Measurements from ENCODE around the gene CORO2B. TPM values are rescaled to one million over a fixed set of nuclear protein-coding genes. Genes with fewer than 3 reads are reported as not detected.

Gene CORO2B
- polyA plus RNA-seq, 2 donors, result 0.24 to 0.35 TPM

DNA sequence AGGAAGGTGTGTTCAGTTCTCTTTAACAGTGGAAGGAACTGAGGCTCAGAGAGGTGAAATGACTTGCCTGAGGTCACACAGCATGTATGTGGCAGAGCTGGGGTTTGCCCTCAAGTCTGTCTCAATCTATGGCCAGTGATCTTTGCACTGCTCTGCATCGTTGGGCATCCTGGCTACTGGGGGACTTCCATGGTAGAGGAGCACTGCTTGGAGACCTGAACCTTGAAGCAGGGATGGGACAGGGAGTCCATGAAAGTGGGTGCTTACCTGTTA, 2.0 kb downstream of the CORO2B start:
- Histone ChIP-seq H3K4me1 (ENCODE audit: control insufficient read depth in 2 of 2, insufficient read depth in 2 of 2, low read length in 1 of 2) (peaks cover 2 to 9% of the 10 kb centered on the region in 2 donors), H3K27ac (ENCODE audit: low read depth in 2 of 2, low read length in 1 of 2) (no peak overlapping the region), H3K9me3 (ENCODE audit: control insufficient read depth in 2 of 2, insufficient read depth in 1 of 2, low read depth in 1 of 2, low read length in 1 of 2) (peaks cover 0 to 3% of the 10 kb centered on the region in 2 donors), H3K27me3 (ENCODE audit: control insufficient read depth in 1 of 2, insufficient read depth in 2 of 2, low read length in 2 of 2) (peaks cover 0 to 9% of the 10 kb centered on the region in 2 donors), H3K4me3 (ENCODE audit: low read depth in 1 of 2, low read length in 2 of 2) (no peak overlapping the region), H3K36me3 (ENCODE audit: control insufficient read depth in 2 of 2, insufficient read depth in 2 of 2, low read length in 1 of 2) (no peaks in the 10 kb centered on the region)
- 82 to 89% methylated on average over 1 of the region's 1 CpG for WGBS, 2 donors

DNA sequence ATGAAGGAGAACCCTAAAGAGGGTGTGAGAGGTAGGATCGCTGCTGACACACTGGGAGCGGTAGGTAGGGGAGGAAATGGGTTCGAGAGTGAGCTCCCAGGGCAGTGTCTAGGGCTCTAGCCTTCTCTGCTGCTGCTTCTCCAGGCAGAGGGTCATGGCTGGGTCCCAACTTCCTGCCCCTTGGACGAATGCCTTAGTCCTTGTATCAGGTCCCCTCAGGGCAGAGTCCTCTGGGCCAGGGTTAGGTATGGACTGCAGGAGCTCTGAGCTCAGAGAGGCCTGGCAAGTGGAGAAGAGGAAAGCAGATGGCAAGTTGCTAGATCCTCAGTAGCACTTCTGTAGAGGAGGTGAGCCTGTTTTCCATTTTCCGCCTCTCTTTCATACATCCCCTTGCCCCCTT, 2.9 kb downstream of the CORO2B start:
- H3K4me3 ChIP-seq (ENCODE audit: low read depth in 1 of 2, low read length in 2 of 2), result no peak overlapping the region
- H3K36me3 ChIP-seq (ENCODE audit: control insufficient read depth in 2 of 2, insufficient read depth in 2 of 2, low read length in 1 of 2), result no peaks in the 10 kb centered on the region
- peaks cover 0 to 9% of the 10 kb centered on the region in 2 donors for H3K27me3 ChIP-seq (ENCODE audit: control insufficient read depth in 1 of 2, insufficient read depth in 2 of 2, low read length in 2 of 2)
- H3K9me3 ChIP-seq (ENCODE audit: control insufficient read depth in 2 of 2, insufficient read depth in 1 of 2, low read depth in 1 of 2, low read length in 1 of 2), result peaks cover 0 to 3% of the 10 kb centered on the region in 2 donors
- 77 to 88% methylated on average over 5 of the region's 5 CpGs for WGBS, 2 donors
- peaks cover 2 to 9% of the 10 kb centered on the region in 2 donors for H3K4me1 ChIP-seq (ENCODE audit: control insufficient read depth in 2 of 2, insufficient read depth in 2 of 2, low read length in 1 of 2)
- no peak overlapping the region for H3K27ac ChIP-seq (ENCODE audit: low read depth in 2 of 2, low read length in 1 of 2)

DNA sequence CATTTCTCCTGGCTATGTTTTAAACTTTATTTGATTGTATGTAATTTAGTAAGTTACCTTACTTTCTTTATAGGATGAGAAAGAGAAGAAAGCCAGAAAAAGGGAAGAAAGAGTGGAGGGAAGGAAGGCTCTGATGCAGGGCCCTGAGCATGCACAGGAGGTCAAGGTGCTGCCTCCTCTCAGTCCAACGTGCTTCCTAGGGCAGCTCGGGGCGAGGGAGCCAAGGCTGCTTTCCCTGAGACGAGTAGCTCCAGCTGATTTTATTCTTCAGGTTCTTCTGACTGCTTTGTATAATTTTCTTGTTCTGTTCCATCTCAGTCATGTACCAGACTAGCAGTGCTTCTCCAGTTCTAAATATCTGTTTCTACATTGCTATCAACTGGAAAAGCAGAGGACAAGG, 3.4 kb downstream of the CORO2B start:
- Histone ChIP-seq H3K9me3 (ENCODE audit: control insufficient read depth in 2 of 2, insufficient read depth in 1 of 2, low read depth in 1 of 2, low read length in 1 of 2) (peaks cover 0 to 3% of the 10 kb centered on the region in 2 donors), H3K27me3 (ENCODE audit: control insufficient read depth in 1 of 2, insufficient read depth in 2 of 2, low read length in 2 of 2) (peaks cover 0 to 9% of the 10 kb centered on the region in 2 donors), H3K27ac (ENCODE audit: low read depth in 2 of 2, low read length in 1 of 2) (no peak overlapping the region), H3K36me3 (ENCODE audit: control insufficient read depth in 2 of 2, insufficient read depth in 2 of 2, low read length in 1 of 2) (no peaks in the 10 kb centered on the region), H3K4me3 (ENCODE audit: low read depth in 1 of 2, low read length in 2 of 2) (no peak overlapping the region), H3K4me1 (ENCODE audit: control insufficient read depth in 2 of 2, insufficient read depth in 2 of 2, low read length in 1 of 2) (peaks cover 2 to 9% of the 10 kb centered on the region in 2 donors)
- WGBS, 2 donors, result 71 to 75% methylated on average over 4 of the region's 4 CpGs

DNA sequence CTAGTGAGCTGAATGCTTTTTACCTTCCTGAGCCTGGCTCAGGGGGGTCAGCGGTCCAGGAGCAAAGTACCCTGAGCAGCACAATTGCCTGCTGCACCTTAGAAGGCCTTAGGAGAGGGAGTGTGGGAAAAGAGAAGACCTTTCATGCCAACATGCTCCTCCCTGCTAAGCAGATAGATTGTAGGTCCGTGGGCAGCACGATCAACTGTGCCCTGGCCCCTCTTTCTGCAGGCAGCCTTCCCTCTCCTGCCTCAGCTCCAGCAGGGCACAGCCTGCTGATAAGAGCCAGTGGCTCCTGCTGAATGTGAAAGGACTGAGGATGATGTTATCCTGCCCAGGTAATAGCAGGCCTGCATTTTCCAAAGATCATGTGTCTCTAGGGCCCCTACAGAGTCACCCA, 4.1 kb downstream of the CORO2B start:
- Histone ChIP-seq H3K27ac (ENCODE audit: low read depth in 2 of 2, low read length in 1 of 2) (no peak overlapping the region), H3K9me3 (ENCODE audit: control insufficient read depth in 2 of 2, insufficient read depth in 1 of 2, low read depth in 1 of 2, low read length in 1 of 2) (peaks cover 0 to 3% of the 10 kb centered on the region in 2 donors), H3K4me1 (ENCODE audit: control insufficient read depth in 2 of 2, insufficient read depth in 2 of 2, low read length in 1 of 2) (peaks cover 0 to 6% of the 10 kb centered on the region in 2 donors), H3K36me3 (ENCODE audit: control insufficient read depth in 2 of 2, insufficient read depth in 2 of 2, low read length in 1 of 2) (no peaks in the 10 kb centered on the region), H3K27me3 (ENCODE audit: control insufficient read depth in 1 of 2, insufficient read depth in 2 of 2, low read length in 2 of 2) (peaks cover 0 to 9% of the 10 kb centered on the region in 2 donors), H3K4me3 (ENCODE audit: low read depth in 1 of 2, low read length in 2 of 2) (no peak overlapping the region)
- WGBS, 2 donors, result 86 to 89% methylated on average over 3 of the region's 3 CpGs

DNA sequence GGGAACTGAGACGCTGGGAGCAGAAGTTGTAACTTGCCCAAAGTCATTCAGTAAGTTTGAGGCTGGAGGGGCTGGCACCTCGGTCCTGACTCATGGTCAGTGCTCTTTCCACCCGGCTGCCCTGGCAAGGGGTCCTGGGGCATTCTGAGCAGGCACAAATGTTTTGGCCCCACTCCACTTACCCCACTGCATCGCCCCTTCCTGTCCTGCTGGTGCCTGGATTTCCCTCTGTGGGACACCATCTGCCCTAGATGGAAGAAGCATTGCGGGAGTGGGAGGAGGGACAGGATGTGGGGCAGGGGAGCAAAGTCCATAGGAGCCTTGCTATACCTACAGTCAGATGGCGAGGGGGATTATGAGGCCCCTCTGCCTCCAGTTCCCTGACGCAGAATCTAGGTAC, 4.5 kb downstream of the CORO2B start:
- no peak overlapping the region for H3K27ac ChIP-seq (ENCODE audit: low read depth in 2 of 2, low read length in 1 of 2)
- H3K36me3 ChIP-seq (ENCODE audit: control insufficient read depth in 2 of 2, insufficient read depth in 2 of 2, low read length in 1 of 2), result no peaks in the 10 kb centered on the region
- 75 to 81% methylated on average over 7 of the region's 7 CpGs for WGBS, 2 donors
- H3K27me3 ChIP-seq (ENCODE audit: control insufficient read depth in 1 of 2, insufficient read depth in 2 of 2, low read length in 2 of 2), result peaks cover 0 to 7% of the 10 kb centered on the region in 2 donors
- peaks cover 0 to 2% of the 10 kb centered on the region in 2 donors for H3K4me1 ChIP-seq (ENCODE audit: control insufficient read depth in 2 of 2, insufficient read depth in 2 of 2, low read length in 1 of 2)
- no peaks in the 10 kb centered on the region for H3K9me3 ChIP-seq (ENCODE audit: control insufficient read depth in 2 of 2, insufficient read depth in 1 of 2, low read depth in 1 of 2, low read length in 1 of 2)
- H3K4me3 ChIP-seq (ENCODE audit: low read depth in 1 of 2, low read length in 2 of 2), result no peak overlapping the region

DNA sequence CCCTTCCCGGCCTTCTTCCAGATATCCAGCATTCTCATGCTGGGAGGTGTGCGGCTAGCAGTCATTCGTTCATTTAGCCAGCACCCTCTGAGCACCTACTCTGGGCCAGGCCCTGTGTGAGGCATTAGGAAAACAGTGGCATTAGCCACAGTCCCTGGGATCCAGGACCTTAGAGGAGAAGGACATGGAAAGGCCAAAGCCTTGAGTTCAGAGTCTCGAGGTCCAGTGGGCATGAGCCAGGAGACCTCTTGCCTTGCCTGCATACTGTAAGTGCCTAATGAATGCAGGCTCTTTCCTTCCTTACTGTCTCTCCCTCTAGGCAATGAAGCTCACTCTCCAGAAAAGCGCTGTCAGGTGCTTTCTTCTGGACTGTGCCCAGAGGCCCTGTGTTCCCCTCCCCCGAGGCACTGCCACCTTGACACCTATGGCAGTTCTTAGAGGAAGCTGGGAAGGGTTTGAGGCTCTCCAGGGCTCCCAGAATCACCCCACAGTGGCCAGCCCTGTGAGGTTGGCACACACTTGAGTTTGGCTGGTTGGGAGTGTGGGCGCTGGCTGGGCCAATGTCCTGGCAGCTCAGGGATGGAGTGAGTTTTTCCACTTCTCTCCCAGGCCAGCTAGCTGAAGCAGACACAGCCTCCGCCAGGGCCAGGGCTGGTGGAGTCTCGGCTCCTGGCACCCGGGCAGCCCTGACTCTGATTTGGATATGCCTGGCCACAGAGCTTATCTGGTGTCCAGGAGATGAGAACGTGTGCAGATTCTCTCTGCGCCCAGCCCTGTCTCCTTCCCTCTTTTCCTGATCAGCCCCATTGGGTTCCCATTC, 5.4 kb downstream of the CORO2B start:
- Histone ChIP-seq H3K4me1 (ENCODE audit: control insufficient read depth in 2 of 2, insufficient read depth in 2 of 2, low read length in 1 of 2) (no peaks in the 10 kb centered on the region), H3K4me3 (ENCODE audit: low read depth in 1 of 2, low read length in 2 of 2) (no peak overlapping the region), H3K9me3 (ENCODE audit: control insufficient read depth in 2 of 2, insufficient read depth in 1 of 2, low read depth in 1 of 2, low read length in 1 of 2) (no peaks in the 10 kb centered on the region), H3K27ac (ENCODE audit: low read depth in 2 of 2, low read length in 1 of 2) (no peak overlapping the region), H3K36me3 (ENCODE audit: control insufficient read depth in 2 of 2, insufficient read depth in 2 of 2, low read length in 1 of 2) (no peaks in the 10 kb centered on the region), H3K27me3 (ENCODE audit: control insufficient read depth in 1 of 2, insufficient read depth in 2 of 2, low read length in 2 of 2) (peaks cover 0 to 4% of the 10 kb centered on the region in 2 donors)
- WGBS, 2 donors, result 88 to 89% methylated on average over 12 of the region's 12 CpGs

DNA sequence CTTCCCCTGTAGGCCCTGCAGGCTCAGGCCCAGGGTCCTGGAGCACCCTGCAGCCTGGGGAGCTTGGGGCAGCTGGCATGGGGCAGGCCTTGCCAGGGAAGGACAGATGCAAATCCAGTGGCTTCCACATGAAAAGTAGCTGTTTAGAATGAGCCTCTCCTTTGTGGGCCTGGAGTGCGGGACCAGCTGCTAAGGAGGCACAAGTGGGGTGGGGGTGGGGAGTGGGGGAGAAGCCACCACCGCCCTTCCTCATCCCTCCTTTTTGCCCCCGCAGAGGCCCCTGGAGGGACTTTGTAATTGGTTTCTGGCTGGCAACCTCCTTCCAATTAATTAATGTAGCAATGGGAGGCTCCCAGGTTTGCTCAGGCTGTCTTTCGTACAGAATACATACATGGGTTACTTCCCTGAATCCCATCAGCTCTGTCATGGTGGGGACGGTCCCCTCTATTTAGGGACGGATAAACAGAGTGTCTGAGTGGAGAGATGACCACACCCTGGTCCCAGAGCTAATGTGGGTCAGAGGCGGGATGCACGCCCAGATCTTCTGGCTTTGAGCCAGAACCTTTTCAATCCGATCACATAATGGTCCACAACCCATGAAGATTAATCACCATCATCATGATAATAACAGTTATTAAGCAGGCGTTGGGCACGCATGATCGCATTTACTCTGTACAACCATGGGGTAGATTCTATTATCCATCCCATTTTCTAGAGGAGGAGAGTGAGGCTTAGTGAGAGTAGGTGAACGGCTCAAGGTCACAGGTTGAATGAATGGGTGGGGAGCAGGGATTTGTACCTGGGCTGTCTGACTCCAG, 6.2 kb downstream of the CORO2B start:
- no peaks in the 10 kb centered on the region for H3K36me3 ChIP-seq (ENCODE audit: control insufficient read depth in 2 of 2, insufficient read depth in 2 of 2, low read length in 1 of 2)
- H3K4me3 ChIP-seq (ENCODE audit: low read depth in 1 of 2, low read length in 2 of 2), result no peak overlapping the region
- WGBS, 2 donors, result 78 to 80% methylated on average over 13 of the region's 13 CpGs
- no peaks in the 10 kb centered on the region for H3K4me1 ChIP-seq (ENCODE audit: control insufficient read depth in 2 of 2, insufficient read depth in 2 of 2, low read length in 1 of 2)
- no peaks in the 10 kb centered on the region for H3K27me3 ChIP-seq (ENCODE audit: control insufficient read depth in 1 of 2, insufficient read depth in 2 of 2, low read length in 2 of 2)
- H3K9me3 ChIP-seq (ENCODE audit: control insufficient read depth in 2 of 2, insufficient read depth in 1 of 2, low read depth in 1 of 2, low read length in 1 of 2), result no peaks in the 10 kb centered on the region
- no peak overlapping the region for H3K27ac ChIP-seq (ENCODE audit: low read depth in 2 of 2, low read length in 1 of 2)

DNA sequence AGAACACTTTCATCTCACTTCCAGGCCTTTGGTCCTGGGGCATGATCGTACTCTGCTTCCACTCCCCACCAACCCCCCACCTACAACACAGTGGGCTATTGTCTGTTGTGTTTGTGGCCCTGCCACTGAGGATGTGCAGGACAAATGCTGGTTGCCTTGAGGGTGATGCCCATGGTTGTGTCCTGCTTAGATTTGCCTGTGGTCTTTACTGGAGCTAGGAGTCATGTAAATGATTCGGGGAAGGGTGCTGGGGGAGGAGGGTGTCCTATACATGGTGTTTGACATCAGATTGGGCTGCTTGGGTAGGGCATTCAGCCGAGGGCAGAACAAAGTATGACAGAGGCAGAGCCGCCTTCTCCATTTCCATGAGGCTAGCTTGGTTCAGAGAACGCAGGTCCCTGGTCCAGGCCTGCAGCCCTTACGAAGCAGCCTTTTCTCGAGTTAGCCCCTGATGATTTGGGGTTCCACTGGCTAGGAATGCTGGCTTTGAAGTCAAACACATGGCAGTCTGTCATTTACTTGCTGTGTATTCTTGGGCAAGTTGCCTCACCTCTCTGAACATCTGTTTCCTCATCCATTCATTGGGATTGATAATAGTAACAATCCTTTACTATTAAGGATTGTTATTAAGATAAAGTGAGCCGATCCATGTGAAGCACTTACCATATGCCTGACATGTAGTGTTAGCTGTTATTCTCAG, 6.9 kb downstream of the CORO2B start:
- Histone ChIP-seq H3K9me3 (ENCODE audit: control insufficient read depth in 2 of 2, insufficient read depth in 1 of 2, low read depth in 1 of 2, low read length in 1 of 2) (no peaks in the 10 kb centered on the region), H3K4me1 (ENCODE audit: control insufficient read depth in 2 of 2, insufficient read depth in 2 of 2, low read length in 1 of 2) (no peaks in the 10 kb centered on the region), H3K4me3 (ENCODE audit: low read depth in 1 of 2, low read length in 2 of 2) (no peak overlapping the region), H3K36me3 (ENCODE audit: control insufficient read depth in 2 of 2, insufficient read depth in 2 of 2, low read length in 1 of 2) (no peaks in the 10 kb centered on the region), H3K27ac (ENCODE audit: low read depth in 2 of 2, low read length in 1 of 2) (no peak overlapping the region), H3K27me3 (ENCODE audit: control insufficient read depth in 1 of 2, insufficient read depth in 2 of 2, low read length in 2 of 2) (no peaks in the 10 kb centered on the region)
- 87 to 88% methylated on average over 8 of the region's 8 CpGs for WGBS, 2 donors

DNA sequence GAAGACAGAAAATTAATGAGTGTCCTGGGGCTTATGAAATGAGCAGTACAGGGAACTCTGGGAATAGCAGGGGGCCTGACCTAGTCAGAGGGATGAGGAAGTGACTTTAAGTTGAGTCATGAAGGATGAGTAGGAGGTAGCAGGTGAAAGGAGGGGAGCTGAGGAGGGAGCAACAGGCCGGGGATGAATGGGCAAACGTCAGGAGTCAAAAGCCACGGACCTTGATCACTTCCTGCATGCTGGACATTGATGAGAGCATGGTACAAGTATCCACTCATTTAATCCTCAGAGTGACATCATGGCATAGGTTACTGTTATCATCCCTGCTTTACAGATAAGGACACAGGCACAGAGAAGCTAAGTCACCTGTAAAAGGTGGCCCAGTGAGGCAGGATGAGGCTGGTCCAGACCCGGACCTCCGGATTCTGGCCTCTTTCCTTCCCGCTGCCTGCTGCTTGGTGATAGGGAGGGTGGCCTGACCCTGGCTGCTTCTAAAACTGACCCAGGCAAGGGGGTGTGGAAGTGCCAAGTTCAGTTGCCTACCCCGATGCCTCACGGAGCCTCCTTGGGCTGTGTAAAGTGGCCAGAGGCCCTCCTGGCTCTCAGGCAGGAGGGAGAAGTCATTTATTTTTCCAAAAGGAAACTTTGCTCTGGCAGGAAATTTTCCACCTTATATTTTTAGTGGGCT, 7.6 kb downstream of the CORO2B start:
- 63 to 64% methylated on average over 7 to 8 of the region's 8 CpGs for WGBS, 2 donors
- Histone ChIP-seq H3K27ac (ENCODE audit: low read depth in 2 of 2, low read length in 1 of 2) (no peak overlapping the region), H3K9me3 (ENCODE audit: control insufficient read depth in 2 of 2, insufficient read depth in 1 of 2, low read depth in 1 of 2, low read length in 1 of 2) (no peaks in the 10 kb centered on the region), H3K4me1 (ENCODE audit: control insufficient read depth in 2 of 2, insufficient read depth in 2 of 2, low read length in 1 of 2) (no peaks in the 10 kb centered on the region), H3K4me3 (ENCODE audit: low read depth in 1 of 2, low read length in 2 of 2) (no peak overlapping the region), H3K36me3 (ENCODE audit: control insufficient read depth in 2 of 2, insufficient read depth in 2 of 2, low read length in 1 of 2) (no peaks in the 10 kb centered on the region), H3K27me3 (ENCODE audit: control insufficient read depth in 1 of 2, insufficient read depth in 2 of 2, low read length in 2 of 2) (no peaks in the 10 kb centered on the region)

Measured in esophagus (tissue), 2 donors.